Esophagus muscularis mucosa (tissue), 4 donors: ENCODE measurements around the gene MEF2A. TPM values are rescaled to one million over a fixed set of nuclear protein-coding genes. Genes with fewer than 3 reads are reported as not detected.

Source experiments
- DNase-seq: peaks from one replicate; pipeline ENCODE4 v3.0.0-alpha.2; 2017; ENCODE audit errors: extremely low spot score
- H3K27ac ChIP-seq, 4 donors: fragments of 200-600 bp; sonication (generic); replicated peaks in 1 of 4; 1 replicate in 3 of 4; 2 replicates in 1 of 4; pipeline ENCODE4 v1.5.1; 2016 to 2019; ENCODE audit warnings: mild to moderate bottlenecking in 1 of 4
- H3K27me3 ChIP-seq, 4 donors: fragments of 200-600 bp; sonication (generic); one replicate each; pipeline versions ENCODE4 v1.5.1 to v1.6.0; 2016 to 2019
- H3K36me3 ChIP-seq, 4 donors: fragments of 200-600 bp; sonication (generic); one replicate each; pipeline ENCODE4 v1.5.1; 2016 to 2019
- H3K4me1 ChIP-seq, 4 donors: fragments of 200-600 bp; sonication (generic); one replicate each; pipeline ENCODE4 v1.5.1; 2016 to 2019
- H3K4me3 ChIP-seq, 4 donors: fragments of 200-600 bp; sonication (generic); 1 replicate in 2 of 4; 2 replicates in 2 of 4; pipeline ENCODE4 v1.5.1; 2016 to 2019; ENCODE audit warnings: mild to moderate bottlenecking in 4 of 4, moderate library complexity in 1 of 4
- H3K9me3 ChIP-seq, 4 donors: fragments of 200-600 bp; sonication (generic); 1 replicate in 3 of 4; 2 replicates in 1 of 4; pipeline ENCODE4 v1.5.1; 2016 to 2019
- CTCF ChIP-seq, 3 experiments: fragments of 200-600 bp in 2 of 3; fragments of 450-650 bp in 1 of 3; sonication (generic) in 2 of 3; IDR thresholded peaks; one replicate each; pipeline ENCODE4 v1.5.1; 2017 to 2019; ENCODE audit warnings: antibody characterized with exemption in 3 of 3, mild to moderate bottlenecking in 2 of 3, moderate library complexity in 1 of 3
- EP300 ChIP-seq: sonication (generic); formaldehyde crosslinking; IDR thresholded peaks from one replicate; pipeline ENCODE4 v1.6.1; 2017; ENCODE audit warnings: antibody characterized with exemption
- POLR2A ChIP-seq: fragments of 450-650 bp; IDR thresholded peaks from one replicate; pipeline ENCODE4 v1.6.1; 2017; ENCODE audit warnings: antibody characterized with exemption, moderate library complexity, mild to moderate bottlenecking, low read depth
- POLR2AphosphoS5 ChIP-seq, 2 donors: sonication (generic); formaldehyde crosslinking; IDR thresholded peaks; one replicate each; pipeline ENCODE4 v1.6.1; 2017; ENCODE audit warnings: antibody characterized with exemption in 2 of 2
- WGBS: methylation state at CpG from one replicate; pipeline ENCODE4 v1.1.5; 2018; 5-methylcytosine and 5-hydroxymethylcytosine counted together
- intact Hi-C: fragments of 100-400 bp; cut with DNase I; formaldehyde crosslinking; loops from one replicate; pipeline ENCODE4 v1.15.1; 2023
- total RNA-seq, 4 donors: library from RNA; depleted of rRNA; stranded (reverse); fragments of >200 nt; gene quantifications; one replicate each; pipeline versions ENCODE4 v1.1.0 to v1.2.1, GENCODE V29; 2016

Gene MEF2A
- total RNA-seq, 4 donors from 2014 or later = 63.1 to 76.7 (median 73.3) TPM

GRCh38 chr15:99692825-99693224 lies 127.0 kb downstream of the MEF2A start:
- Histone ChIP-seq H3K27ac (no peak overlapping the region), H3K36me3 (peaks cover 7 to 68% (median 44%) of the 10 kb centered on the region in 4 donors), H3K9me3 (no peaks in the 10 kb centered on the region), H3K4me1 (no peaks in the 10 kb centered on the region), H3K4me3 (no peak overlapping the region), H3K27me3 (no peaks in the 10 kb centered on the region)
- no peak for TF ChIP-seq POLR2A
- no peak for TF ChIP-seq EP300
- TF ChIP-seq CTCF (IDR thresholded peaks at IDR 0.05) = no peak
- no peak for TF ChIP-seq POLR2AphosphoS5 (IDR thresholded peaks at IDR 0.05)
- intact Hi-C loops = no loop called here
- DNase-seq = no peak
- 82% methylated on average over 3 of the region's 3 CpGs for WGBS

GRCh38 chr15:99696096-99696495 lies 130.3 kb downstream of the MEF2A start:
- WGBS = 74% methylated on average over 2 of the region's 2 CpGs
- peaks cover 7 to 43% (median 29%) of the 10 kb centered on the region in 4 donors for H3K36me3 ChIP-seq
- peaks cover 0 to 5% (median 0%) of the 10 kb centered on the region in 4 donors for H3K4me1 ChIP-seq
- intact Hi-C loops = no loop called here
- no peaks in the 10 kb centered on the region for H3K27me3 ChIP-seq
- no peak overlapping the region for H3K27ac ChIP-seq
- no peak overlapping the region for H3K4me3 ChIP-seq
- TF ChIP-seq POLR2AphosphoS5 (IDR thresholded peaks at IDR 0.05) (no peak), POLR2A (no peak), CTCF (IDR thresholded peaks at IDR 0.05) (no peak), EP300 (no peak)
- H3K9me3 ChIP-seq = no peaks in the 10 kb centered on the region
- DNase-seq = no peak

GRCh38 chr15:99702895-99703602 lies 137.3 kb downstream of the MEF2A start:
- Histone ChIP-seq H3K9me3 (no peaks in the 10 kb centered on the region), H3K27me3 (no peaks in the 10 kb centered on the region), H3K4me1 (peaks cover 30 to 47% (median 33%) of the 10 kb centered on the region in 4 donors), H3K4me3 (no peak overlapping the region), H3K36me3 (no peaks in the 10 kb centered on the region), H3K27ac (peak overlapping the region; percentile 72 to 78 (median 77))
- intact Hi-C loops = loop anchor here (5.0 kb wide), 1 partner anchor 296 kb away; no protein-coding TSS in a partner anchor
- TF ChIP-seq CTCF (IDR thresholded peaks at IDR 0.05) (no peak), EP300 (no peak), POLR2AphosphoS5 (IDR thresholded peaks at IDR 0.05) (no peak), POLR2A (no peak)
- WGBS = 47% methylated on average over 4 of the region's 4 CpGs
- no peak for DNase-seq

- Histone ChIP-seq H3K27me3 (no peaks in the 10 kb centered on the region), H3K9me3 (no peaks in the 10 kb centered on the region), H3K4me1 (peaks cover 37 to 55% (median 41%) of the 10 kb centered on the region in 4 donors), H3K36me3 (no peaks in the 10 kb centered on the region), H3K27ac (peak overlapping the region; percentile 72 to 78 (median 77)), H3K4me3 (no peak overlapping the region)
- WGBS = 15% methylated on average over 7 of the region's 7 CpGs
- intact Hi-C loops = loop anchor here (5.0 kb wide), 1 partner anchor 297 kb away; no protein-coding TSS in a partner anchor
- no peak for DNase-seq
- TF ChIP-seq CTCF (IDR thresholded peaks at IDR 0.05) (peak; percentile 47 to 70 (median 60)), POLR2A (no peak), POLR2AphosphoS5 (IDR thresholded peaks at IDR 0.05) (peak in 1 of 2 donors; percentile 33), EP300 (no peak)
Observed at GRCh38 chr15:99703603-99704443, 138.0 kb downstream of the MEF2A start.
